WTC11 (cell line): ENCODE measurements around the gene MAP7D3. TPM values are rescaled to one million over a fixed set of nuclear protein-coding genes. Genes with fewer than 3 reads are reported as not detected.

Experiments
- ATAC-seq: fragments of 200-7000 bp; cut with Tn5 transposase; 2 replicates; pipeline ENCODE4 v1.10.0; 2021; ENCODE audit warnings: mild to moderate bottlenecking, moderate library complexity
- CTCF ChIA-PET: fragments of 300-600 bp; sonication (Branson Sonifier 250); formaldehyde crosslinking; loops from one replicate; lab custom pipeline; 2021; ENCODE audit warnings: antibody characterized with exemption; lab: Charles Lee
- POLR2A ChIA-PET: fragments of 350-600 bp; sonication (Branson Sonifier 250); formaldehyde crosslinking; loops from one replicate; lab custom pipeline; 2021; ENCODE audit warnings: antibody characterized with exemption; lab: Charles Lee
- DNase-seq: peaks from one replicate; pipeline ENCODE4 v3.0.0; 2021; ENCODE audit warnings: low spot score
- H3K27ac Mint-ChIP-seq: 2 replicates; pipeline ENCODE4 v1.8.0; 2021; ENCODE audit warnings: mixed read lengths
- H3K27me3 Mint-ChIP-seq: 2 replicates; pipeline ENCODE4 v1.8.0; 2021; ENCODE audit warnings: low read depth, mild to moderate bottlenecking, moderate library complexity, mixed read lengths
- H3K36me3 Mint-ChIP-seq: 2 replicates; pipeline ENCODE4 v1.8.0; 2021; ENCODE audit warnings: mixed read lengths
- H3K4me1 Mint-ChIP-seq: 2 replicates; pipeline ENCODE4 v1.8.0; 2022; ENCODE audit warnings: mixed read lengths
- H3K4me3 Mint-ChIP-seq: 2 replicates; pipeline ENCODE4 v1.8.0; 2021; ENCODE audit warnings: mild to moderate bottlenecking, moderate library complexity, mixed read lengths
- H3K9me3 Mint-ChIP-seq: 2 replicates; pipeline ENCODE4 v1.8.0; 2021; ENCODE audit warnings: mixed read lengths
- ATF1 ChIP-seq: sonication (generic); formaldehyde crosslinking; IDR thresholded peaks from 2 replicates; pipeline ENCODE4 v1.8.1; 2023; ENCODE audit warnings: mild to moderate bottlenecking, moderate library complexity, missing genetic modification reagents
- ATF3 ChIP-seq: sonication (generic); formaldehyde crosslinking; conservative IDR thresholded peaks from 2 replicates; pipeline ENCODE4 v1.8.1; 2022; ENCODE audit warnings: mild to moderate bottlenecking, missing genetic modification reagents
- CREB1 ChIP-seq: sonication (generic); formaldehyde crosslinking; IDR thresholded peaks from 2 replicates; pipeline ENCODE4 v1.8.0; 2023; ENCODE audit warnings: mild to moderate bottlenecking, missing genetic modification reagents
- E2F1 ChIP-seq: sonication (generic); formaldehyde crosslinking; IDR thresholded peaks from 2 replicates; pipeline ENCODE4 v1.8.0; 2022; ENCODE audit warnings: mild to moderate bottlenecking, missing genetic modification reagents
- EMX1 ChIP-seq: fragments of 250-450 bp; sonication (Bioruptor Pico); IDR thresholded peaks from 2 replicates; pipeline ENCODE4 v1.8.0; 2021; ENCODE audit warnings: mild to moderate bottlenecking
- JAZF1 ChIP-seq: fragments of 250-450 bp; sonication (Bioruptor Pico); IDR thresholded peaks from 2 replicates; pipeline ENCODE4 v1.9.0; 2021; ENCODE audit warnings: moderate library complexity, mild to moderate bottlenecking, inconsistent platforms
- MLX ChIP-seq: sonication (generic); formaldehyde crosslinking; IDR thresholded peaks from 2 replicates; pipeline ENCODE4 v1.8.1; 2023; ENCODE audit warnings: mild to moderate bottlenecking, missing genetic modification reagents, moderate library complexity
- NR1H2 ChIP-seq: sonication (generic); formaldehyde crosslinking; IDR thresholded peaks from 2 replicates; pipeline ENCODE4 v1.9.0; 2021; ENCODE audit warnings: mild to moderate bottlenecking, moderate library complexity, missing genetic modification reagents
- OVOL2 ChIP-seq: fragments of 250-450 bp; sonication (Bioruptor Pico); IDR thresholded peaks from 2 replicates; pipeline ENCODE4 v1.9.0; 2021; ENCODE audit warnings: mild to moderate bottlenecking, borderline replicate concordance
- PRDM15 ChIP-seq: sonication (generic); formaldehyde crosslinking; IDR thresholded peaks from 2 replicates; pipeline ENCODE4 v1.8.0; 2022; ENCODE audit warnings: missing genetic modification reagents
- RELA ChIP-seq: sonication (generic); formaldehyde crosslinking; IDR thresholded peaks from 2 replicates; pipeline ENCODE4 v1.8.1; 2022; ENCODE audit warnings: missing genetic modification reagents, mild to moderate bottlenecking, borderline replicate concordance
- TEAD4 ChIP-seq: sonication (generic); formaldehyde crosslinking; IDR thresholded peaks from 2 replicates; pipeline ENCODE4 v1.8.0; 2022; ENCODE audit warnings: mild to moderate bottlenecking, missing genetic modification reagents
- TP53 ChIP-seq: sonication (generic); formaldehyde crosslinking; IDR thresholded peaks from 2 replicates; pipeline ENCODE4 v1.8.1; 2023; ENCODE audit warnings: mild to moderate bottlenecking, missing genetic modification reagents
- ZNF232 ChIP-seq: sonication (generic); formaldehyde crosslinking; IDR thresholded peaks from 2 replicates; pipeline ENCODE4 v1.8.0; 2022; ENCODE audit warnings: mild to moderate bottlenecking, missing genetic modification reagents
- total RNA-seq: library from RNA; stranded (reverse); gene quantifications from 3 replicates; pipeline ENCODE4 v1.2.3, GENCODE V29; 2021
- TF ChIP-seq, protein P1 (sequence below): fragments of 250-450 bp; sonication (Bioruptor Pico); IDR thresholded peaks from 2 replicates; pipeline ENCODE4 v1.9.0; 2021; ENCODE audit warnings: moderate library complexity, mild to moderate bottlenecking, inconsistent platforms, borderline replicate concordance
- TF ChIP-seq, protein P2 (sequence below): sonication (generic); formaldehyde crosslinking; IDR thresholded peaks from 2 replicates; pipeline ENCODE4 v1.8.1; 2023; ENCODE audit warnings: mild to moderate bottlenecking, missing genetic modification reagents
- TF ChIP-seq, protein P3 (sequence below): sonication (generic); formaldehyde crosslinking; IDR thresholded peaks from 2 replicates; pipeline ENCODE4 v1.8.1; 2023; ENCODE audit warnings: mild to moderate bottlenecking, moderate library complexity, missing genetic modification reagents

Gene MAP7D3
- total RNA-seq, 1 experiment from 2014 or later = 12.3 TPM

GRCh38 chrX:136260776-136261175, 9.6 kb upstream of the MAP7D3 start (continued):
- TF ChIP-seq, protein P1, sequence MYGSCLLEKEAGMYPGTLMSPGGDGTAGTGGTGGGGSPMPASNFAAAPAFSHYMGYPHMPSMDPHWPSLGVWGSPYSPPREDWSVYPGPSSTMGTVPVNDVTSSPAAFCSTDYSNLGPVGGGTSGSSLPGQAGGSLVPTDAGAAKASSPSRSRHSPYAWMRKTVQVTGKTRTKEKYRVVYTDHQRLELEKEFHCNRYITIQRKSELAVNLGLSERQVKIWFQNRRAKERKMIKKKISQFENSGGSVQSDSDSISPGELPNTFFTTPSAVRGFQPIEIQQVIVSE = no peak
- no peak for TF ChIP-seq NR1H2 (CRISPR knock-in tag)
- no peak for TF ChIP-seq OVOL2
- TF ChIP-seq ATF1 (CRISPR knock-in tag) = no peak
- TF ChIP-seq TP53 (CRISPR knock-in tag) = no peak
- no peak for TF ChIP-seq ATF3 (CRISPR knock-in tag)

DNA sequence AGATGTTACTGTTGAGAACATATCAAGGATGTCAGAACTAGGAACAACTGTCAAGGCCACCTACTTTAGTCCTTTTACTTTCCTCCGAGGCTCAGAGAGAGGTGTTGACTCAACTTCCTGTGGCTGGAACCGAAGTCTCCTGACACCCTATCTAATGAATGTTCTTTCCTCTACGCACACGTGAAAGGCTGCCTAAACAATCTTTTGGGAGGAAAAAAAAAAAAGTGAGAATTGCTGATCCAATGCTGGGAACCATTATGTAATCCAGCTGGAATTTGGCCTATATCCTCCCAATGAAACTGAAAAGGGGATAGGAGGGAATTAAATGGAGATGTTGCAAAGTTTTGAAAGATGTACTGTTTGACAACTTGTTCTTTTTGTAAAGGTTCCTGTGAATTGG, 8.3 kb upstream of the MAP7D3 start:
- CTCF ChIA-PET = interaction anchor here (0.8 kb wide), 1 partner anchor 78 kb away, joined by 3 read pairs; no protein-coding TSS in a partner anchor
- TF ChIP-seq CREB1 (CRISPR knock-in tag) (no peak), EMX1 (CRISPR knock-in tag) (no peak), ZNF232 (no peak), TEAD4 (CRISPR knock-in tag) (no peak), JAZF1 (no peak), RELA (CRISPR knock-in tag) (no peak), MLX (CRISPR knock-in tag) (no peak), E2F1 (no peak), PRDM15 (CRISPR knock-in tag) (no peak)
- TF ChIP-seq, protein P2, sequence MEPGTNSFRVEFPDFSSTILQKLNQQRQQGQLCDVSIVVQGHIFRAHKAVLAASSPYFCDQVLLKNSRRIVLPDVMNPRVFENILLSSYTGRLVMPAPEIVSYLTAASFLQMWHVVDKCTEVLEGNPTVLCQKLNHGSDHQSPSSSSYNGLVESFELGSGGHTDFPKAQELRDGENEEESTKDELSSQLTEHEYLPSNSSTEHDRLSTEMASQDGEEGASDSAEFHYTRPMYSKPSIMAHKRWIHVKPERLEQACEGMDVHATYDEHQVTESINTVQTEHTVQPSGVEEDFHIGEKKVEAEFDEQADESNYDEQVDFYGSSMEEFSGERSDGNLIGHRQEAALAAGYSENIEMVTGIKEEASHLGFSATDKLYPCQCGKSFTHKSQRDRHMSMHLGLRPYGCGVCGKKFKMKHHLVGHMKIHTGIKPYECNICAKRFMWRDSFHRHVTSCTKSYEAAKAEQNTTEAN (CRISPR knock-in tag) = no peak
- TF ChIP-seq, protein P3, sequence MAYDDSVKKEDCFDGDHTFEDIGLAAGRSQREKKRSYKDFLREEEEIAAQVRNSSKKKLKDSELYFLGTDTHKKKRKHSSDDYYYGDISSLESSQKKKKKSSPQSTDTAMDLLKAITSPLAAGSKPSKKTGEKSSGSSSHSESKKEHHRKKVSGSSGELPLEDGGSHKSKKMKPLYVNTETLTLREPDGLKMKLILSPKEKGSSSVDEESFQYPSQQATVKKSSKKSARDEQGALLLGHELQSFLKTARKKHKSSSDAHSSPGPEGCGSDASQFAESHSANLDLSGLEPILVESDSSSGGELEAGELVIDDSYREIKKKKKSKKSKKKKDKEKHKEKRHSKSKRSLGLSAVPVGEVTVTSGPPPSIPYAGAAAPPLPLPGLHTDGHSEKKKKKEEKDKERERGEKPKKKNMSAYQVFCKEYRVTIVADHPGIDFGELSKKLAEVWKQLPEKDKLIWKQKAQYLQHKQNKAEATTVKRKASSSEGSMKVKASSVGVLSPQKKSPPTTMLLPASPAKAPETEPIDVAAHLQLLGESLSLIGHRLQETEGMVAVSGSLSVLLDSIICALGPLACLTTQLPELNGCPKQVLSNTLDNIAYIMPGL (CRISPR knock-in tag) = no peak
- TF ChIP-seq, all 79 proteins: peak for 0
- no peaks in the 10 kb centered on the region for H3K9me3 Mint-ChIP-seq
- H3K4me3 Mint-ChIP-seq = no peak overlapping the region
- DNase-seq (no peak), ATAC-seq (no peak)
- H3K4me1 Mint-ChIP-seq = peaks cover 13% of the 10 kb centered on the region
- POLR2A ChIA-PET = no interaction called here
- H3K36me3 Mint-ChIP-seq = no peaks in the 10 kb centered on the region
- no peaks in the 10 kb centered on the region for H3K27me3 Mint-ChIP-seq
- no peak overlapping the region for H3K27ac Mint-ChIP-seq
